ENCODE measurements around the gene FBXO7.

GRCh38 chr22:32457031-32457430, 17.6 kb upstream of the FBXO7 start:
- TF ChIP-seq, protein P1, sequence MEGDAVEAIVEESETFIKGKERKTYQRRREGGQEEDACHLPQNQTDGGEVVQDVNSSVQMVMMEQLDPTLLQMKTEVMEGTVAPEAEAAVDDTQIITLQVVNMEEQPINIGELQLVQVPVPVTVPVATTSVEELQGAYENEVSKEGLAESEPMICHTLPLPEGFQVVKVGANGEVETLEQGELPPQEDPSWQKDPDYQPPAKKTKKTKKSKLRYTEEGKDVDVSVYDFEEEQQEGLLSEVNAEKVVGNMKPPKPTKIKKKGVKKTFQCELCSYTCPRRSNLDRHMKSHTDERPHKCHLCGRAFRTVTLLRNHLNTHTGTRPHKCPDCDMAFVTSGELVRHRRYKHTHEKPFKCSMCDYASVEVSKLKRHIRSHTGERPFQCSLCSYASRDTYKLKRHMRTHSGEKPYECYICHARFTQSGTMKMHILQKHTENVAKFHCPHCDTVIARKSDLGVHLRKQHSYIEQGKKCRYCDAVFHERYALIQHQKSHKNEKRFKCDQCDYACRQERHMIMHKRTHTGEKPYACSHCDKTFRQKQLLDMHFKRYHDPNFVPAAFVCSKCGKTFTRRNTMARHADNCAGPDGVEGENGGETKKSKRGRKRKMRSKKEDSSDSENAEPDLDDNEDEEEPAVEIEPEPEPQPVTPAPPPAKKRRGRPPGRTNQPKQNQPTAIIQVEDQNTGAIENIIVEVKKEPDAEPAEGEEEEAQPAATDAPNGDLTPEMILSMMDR (IDR thresholded peaks at IDR 0.05; ENCODE audit: borderline replicate concordance, extremely low read depth, low read length, poor library complexity, severe bottlenecking): no peak
- no peak for TF ChIP-seq EZH2 (IDR thresholded peaks at IDR 0.05; ENCODE audit: borderline replicate concordance, low read depth, low read length, severe bottlenecking)
